ENCODE data around the gene SHROOM3.
A peak's percentile ranks its signal among the peaks of the same experiment; 100 is the strongest.

Gene SHROOM3

GRCh38 chr4:76757418-76757939, 322.4 kb downstream of the SHROOM3 start:
- DNase-seq, result no peak

DNA sequence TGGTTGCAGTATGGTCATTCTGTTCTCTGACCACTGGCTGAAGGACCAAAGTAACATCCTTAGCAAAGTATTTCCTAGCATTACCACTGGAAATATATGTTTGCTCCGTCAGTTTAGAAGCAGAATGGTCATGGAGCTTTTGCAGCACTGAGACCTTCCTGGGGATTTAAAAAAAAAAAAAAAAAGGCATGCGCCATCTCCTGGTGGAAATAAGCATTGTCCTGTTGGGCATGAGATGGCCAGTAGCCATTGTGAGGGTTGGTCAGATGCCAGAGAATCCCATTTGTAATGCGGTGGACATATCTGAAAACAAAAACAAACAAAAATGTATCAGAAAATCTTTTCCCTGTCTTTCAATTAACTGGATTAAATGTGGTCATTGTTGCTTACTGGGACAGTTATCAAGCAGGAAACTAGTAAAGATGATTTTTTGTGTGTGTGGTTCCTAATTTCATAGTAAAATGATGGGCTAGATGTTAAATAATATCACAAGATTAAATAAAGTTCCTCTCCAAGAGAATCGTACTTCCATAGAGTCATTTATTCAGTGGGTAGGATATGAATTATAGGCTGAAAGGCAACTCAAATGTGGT, 323.4 kb downstream of the SHROOM3 start:
- DNase-seq, result peak in 1 of 2 experiments; percentile 8

DNA sequence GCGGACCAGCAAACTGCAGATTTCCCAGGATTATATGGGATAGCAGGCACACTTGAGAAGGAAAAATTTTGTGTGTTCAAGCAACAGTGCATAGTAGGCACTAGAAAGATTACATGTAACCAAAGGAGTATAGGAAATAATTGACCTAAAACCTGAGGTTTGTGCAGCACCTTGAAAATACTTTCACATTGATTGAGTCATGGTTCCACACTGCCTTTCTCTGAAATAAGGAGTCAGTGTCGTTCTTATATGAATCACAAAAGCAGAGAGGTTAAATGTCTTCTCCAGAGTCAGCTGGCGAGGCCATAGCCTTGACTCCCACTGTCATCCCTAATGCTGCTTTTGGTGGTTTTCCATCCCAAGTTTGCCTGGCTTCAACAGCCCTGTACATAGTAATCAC, 324.0 kb downstream of the SHROOM3 start:
- no peak for DNase-seq

GRCh38 chr4:76760193-76760592, 325.2 kb downstream of the SHROOM3 start:
- no peak for DNase-seq

DNA sequence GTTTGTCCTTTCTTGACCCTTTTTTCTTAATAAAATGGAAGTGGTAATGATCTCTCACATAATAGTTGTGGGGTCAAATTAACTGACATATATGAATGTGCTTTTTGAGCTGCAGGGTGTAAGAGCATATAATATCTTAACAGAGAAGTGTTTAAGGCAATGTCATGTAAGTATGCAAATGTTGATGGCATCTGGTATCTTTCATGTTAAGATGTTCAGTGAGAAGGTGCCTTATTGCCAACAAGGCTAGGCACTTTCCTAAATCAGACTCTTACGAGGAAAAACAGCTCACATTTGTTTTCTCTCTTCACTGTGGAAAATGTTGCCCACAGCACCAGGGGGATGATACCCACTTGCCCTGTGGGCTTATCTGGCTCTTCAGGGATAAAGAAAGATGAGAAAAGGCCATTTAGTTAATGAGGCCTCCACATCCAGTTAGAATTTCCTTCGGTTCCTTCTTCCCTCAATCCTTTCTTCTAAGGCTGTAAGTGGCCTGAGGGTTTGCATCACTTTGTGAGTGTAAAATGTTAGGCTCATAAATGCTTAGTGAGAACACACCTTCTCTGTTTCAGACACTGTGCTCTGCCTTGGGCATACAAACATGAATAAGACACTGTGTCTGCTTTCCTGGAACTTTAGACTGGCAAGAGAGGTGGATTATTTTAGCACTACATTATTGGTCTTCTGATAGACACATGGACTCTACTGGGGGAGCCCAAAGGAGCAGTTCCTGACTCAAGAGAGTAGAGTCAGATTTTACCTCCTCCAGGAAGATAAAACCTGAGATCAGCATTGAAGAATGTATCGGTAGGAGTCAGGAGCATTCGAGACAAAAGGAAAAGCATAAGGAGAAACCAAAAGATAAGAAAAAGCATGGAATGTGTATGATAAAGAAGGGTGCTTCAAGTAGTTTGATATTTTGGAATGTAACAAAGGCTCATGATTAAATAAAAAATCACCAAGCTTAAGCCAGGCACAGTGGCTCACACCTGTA, 327.4 kb downstream of the SHROOM3 start:
- no peak for DNase-seq

DNA sequence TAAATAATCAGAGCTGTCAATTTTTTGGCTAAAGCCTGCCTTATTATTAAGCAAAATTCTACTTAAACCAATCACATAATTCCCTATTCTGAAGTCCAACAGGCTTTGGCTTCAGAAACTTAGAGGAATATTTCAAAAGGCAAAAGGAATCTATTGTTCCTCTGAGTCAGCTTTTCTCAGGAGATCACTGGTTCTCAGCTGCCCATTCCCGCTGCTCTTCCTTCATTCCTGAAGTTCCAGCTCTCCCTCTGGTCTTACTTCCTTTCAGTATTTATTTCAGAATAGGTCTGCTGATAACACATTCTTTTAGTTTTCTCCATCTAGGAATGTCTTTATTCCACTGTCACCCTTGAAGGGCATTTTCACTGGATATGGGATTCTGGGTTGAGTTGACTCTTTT, 329.2 kb downstream of the SHROOM3 start:
- no peak for DNase-seq

DNA sequence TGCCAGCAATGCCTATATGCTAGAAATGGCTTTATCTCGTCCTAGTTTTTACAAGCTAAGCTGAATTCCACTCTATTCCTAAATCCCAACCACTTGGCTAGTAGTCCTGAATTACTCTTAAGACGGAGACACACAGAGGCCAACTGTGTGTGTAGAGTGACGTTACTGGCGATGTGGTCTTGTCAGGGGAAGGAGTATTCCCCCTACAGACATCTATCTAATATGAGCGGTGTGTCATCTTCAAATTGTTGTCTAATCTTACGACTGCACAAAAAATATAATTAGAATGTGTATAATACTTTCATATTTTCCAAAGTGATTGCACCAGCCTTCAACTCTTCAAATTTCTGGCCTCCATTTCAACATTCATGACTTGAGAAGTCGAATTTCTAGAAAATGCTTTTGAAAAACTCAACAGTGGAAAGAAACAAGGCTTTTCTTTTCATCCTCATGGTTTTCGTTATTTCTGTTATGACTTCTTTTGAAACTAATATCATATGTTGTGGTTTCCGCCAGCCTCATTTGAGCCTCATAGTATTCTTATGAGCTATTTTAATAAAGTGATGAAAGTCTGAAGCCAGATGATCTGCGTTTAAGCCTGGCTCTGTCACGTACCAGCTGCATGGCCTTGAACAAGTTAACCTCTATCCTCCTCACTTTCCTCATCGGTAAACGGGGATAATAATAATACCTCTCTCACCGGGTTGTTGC, 330.6 kb downstream of the SHROOM3 start:
- no peak for DNase-seq

GRCh38 chr4:76767983-76768382, 333.0 kb downstream of the SHROOM3 start:
- no peak for DNase-seq

DNA sequence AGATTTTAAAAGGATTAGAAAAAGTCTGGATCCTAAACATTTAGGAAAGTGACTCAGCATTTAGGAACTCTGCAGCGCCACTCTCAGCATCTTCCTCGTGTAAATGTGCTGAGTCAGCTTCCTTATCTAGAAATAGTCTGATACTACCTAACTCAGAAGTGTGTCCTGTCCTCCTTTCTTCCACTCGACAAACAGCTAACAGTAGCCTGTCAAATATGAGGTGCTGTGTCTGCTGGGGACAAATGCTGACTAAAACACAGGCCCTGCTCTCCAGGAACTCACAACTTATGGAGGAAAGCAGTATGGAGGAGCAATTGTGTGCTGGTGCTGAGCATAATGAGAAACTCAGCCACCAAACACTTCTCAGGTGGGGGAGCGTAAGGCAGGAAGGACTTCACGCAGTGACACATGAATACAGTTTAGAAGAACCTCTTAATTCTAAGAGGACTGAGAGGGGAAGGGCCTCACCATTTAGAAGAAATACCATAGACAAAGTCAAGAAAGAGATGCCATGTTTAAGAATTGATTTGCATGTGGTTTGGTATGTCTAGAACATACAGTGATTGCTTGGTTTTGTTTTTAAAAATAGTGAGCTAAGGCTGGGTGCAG, 337.6 kb downstream of the SHROOM3 start:
- no peak for DNase-seq

GRCh38 chr4:76773766-76774165, 338.7 kb downstream of the SHROOM3 start:
- no peak for DNase-seq

- no peak for DNase-seq
Observed at GRCh38 chr4:76779740-76780459, 344.9 kb downstream of the SHROOM3 start.

- DNase-seq, result no peak
Observed at GRCh38 chr4:76780781-76781697, 346.0 kb downstream of the SHROOM3 start.

DNA sequence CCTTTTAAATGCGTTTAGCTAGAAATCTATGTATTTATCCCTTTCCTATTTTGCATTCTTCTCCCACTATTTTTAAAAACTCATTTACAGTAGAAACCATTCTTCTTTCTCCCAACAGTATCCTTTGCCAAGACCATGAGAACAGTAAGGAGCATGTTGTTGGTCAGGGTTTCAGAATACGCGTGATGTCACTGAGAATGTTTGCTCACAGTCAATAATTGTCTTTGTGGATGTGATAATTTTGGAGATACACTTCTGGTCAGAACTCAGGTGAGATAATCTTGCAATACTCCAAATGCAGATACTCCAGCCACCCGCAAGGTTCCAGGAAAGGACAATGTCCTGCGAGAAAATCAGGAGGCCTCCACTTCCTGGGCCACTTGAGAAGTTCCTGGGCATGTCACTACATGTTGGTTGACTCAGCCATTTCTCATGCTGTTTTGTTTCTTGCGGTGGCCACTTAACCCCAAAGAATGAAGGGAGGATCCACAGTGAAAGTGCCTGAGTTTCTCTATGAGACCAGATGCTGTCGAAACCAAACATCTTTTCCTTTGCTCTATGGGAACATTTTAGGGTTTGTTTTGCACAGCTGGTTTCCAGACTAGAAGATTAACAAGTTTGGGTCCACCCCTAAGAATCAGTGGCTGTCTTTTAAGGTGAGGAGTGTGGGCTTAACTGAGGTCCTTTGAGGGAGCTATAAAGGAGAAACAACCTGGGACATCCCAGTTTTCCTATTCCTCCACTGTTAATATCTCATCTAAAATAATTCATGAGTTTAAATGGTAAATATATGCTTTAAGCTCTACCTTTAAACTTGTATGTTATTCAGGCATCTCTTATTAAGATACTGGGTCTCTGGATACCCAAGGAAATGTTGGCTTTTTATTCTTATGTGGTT, 346.9 kb downstream of the SHROOM3 start:
- no peak for DNase-seq

- DNase-seq, result no peak
Observed at GRCh38 chr4:76782837-76783236, 347.8 kb downstream of the SHROOM3 start.

- no peak for DNase-seq
Observed at GRCh38 chr4:76783836-76784235, 348.8 kb downstream of the SHROOM3 start.

DNA sequence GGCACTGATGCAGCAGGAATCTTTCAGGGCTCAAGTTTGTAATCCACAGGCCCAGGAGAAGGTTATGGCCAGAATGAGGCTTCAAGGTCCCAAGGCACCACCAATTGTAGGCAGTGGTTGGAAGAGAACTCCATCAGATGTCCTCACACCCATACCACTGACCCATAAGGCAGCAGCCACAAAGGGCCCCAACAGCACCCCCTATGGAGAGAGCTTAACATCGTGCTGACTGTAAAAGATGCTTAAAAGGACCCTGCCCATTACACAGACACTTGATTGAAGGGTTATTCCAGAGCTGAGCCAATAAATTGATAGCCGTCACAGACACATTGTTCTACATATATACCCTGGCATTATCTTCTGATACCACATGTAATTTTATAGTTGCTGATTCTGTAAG, 349.2 kb downstream of the SHROOM3 start:
- DNase-seq, result no peak

DNA sequence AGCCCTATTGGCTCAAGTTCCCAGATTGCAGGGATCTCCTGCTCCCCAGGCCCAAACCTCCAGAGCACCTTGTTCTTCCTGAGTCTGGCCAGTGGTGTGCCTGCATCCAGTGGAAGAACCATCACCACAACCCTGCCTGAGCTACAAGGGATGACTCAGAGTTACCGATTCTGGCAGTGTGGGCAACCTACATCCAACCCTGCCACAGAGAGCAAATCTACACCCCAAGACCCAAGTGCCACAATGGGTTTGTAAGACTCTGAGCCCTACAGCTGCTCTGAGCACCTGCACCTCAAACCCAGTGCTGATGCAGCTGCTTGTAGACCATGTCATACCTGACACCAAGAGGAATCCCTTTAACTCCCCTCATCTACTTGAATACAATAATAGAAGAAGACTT, 352.9 kb downstream of the SHROOM3 start:
- no peak for DNase-seq

- DNase-seq, result no peak
Observed at GRCh38 chr4:76790377-76790776, 355.3 kb downstream of the SHROOM3 start.

DNA sequence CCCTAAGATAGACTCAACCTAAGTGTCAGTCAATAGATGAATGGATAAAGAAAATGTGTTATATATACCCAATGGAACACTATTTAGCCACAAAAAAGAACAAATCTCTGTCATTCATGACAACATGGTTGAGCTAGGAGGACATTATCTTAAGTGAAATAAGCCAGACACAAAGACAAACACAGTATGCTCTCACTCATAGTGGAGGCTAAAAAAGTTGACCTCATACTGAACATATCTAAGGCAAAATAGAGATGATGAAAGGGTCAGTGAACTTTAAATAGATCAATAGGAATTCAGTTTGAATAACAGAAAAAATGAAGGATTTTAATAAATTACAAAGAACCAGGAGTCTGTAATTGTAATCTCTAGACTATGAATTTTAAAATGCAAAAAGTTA, 356.4 kb downstream of the SHROOM3 start:
- DNase-seq, result no peak

DNA sequence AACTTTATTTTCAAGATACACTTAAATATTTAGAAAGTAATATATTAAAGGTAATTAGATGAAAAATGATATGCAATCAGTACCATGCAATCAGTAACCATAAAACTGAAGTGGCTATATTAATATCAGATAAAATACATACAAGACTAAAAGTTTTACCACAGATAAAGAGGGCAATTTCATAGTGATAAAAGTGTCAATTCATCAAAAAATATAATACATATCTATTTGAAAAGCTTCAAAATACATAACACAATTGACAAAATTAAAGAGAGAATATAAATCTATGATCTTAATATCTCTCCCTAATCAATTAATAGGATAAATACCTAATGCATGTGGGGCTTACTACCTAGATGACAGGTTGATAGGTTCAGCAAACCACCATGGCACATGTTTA, 357.4 kb downstream of the SHROOM3 start:
- DNase-seq, result no peak

Data from NCI-H524 (cell line).